Bronchial epithelial cell (primary cell): Measurements from ENCODE around the gene KCNC4. TPM values are rescaled to one million over a fixed set of nuclear protein-coding genes. Genes with fewer than 3 reads are reported as not detected.

Experiments used
- DNase-seq: peaks from one replicate; pipeline ENCODE4 v3.0.0-alpha.2; 2010; ENCODE audit warnings: low read depth
- FAIRE-seq: peaks from 2 replicates; lab custom pipeline; 2011; peaks lifted over from hg19 to GRCh38; lab: Jason Lieb, UNC
- H3K27me3 ChIP-seq: 2 replicates; pipeline ENCODE4 v1.5.1; 2011; ENCODE audit warnings: low read length; ENCODE audit not compliant: control insufficient read depth, insufficient read depth
- H3K36me3 ChIP-seq: 2 replicates; pipeline ENCODE4 v1.5.1; 2011; ENCODE audit warnings: low read length; ENCODE audit not compliant: control insufficient read depth, insufficient read depth
- H3K4me3 ChIP-seq: 2 replicates; pipeline ENCODE4 v1.5.1; 2011; ENCODE audit warnings: mild to moderate bottlenecking, low read depth, low read length, control low read depth
- total RNA-seq: library from RNA; depleted of rRNA; stranded (reverse); fragments of >200 nt; gene quantifications from 2 replicates; pipeline ENCODE4 v1.2.1, GENCODE V29; 2014
- TF ChIP-seq, protein P1 (sequence below): IDR thresholded peaks from 2 replicates; pipeline ENCODE4 v1.5.1; 2011; ENCODE audit warnings: mild to moderate bottlenecking, moderate library complexity, low read length, control low read depth, inconsistent platforms; ENCODE audit not compliant: insufficient read depth, severe bottlenecking

The KCNC4 gene
- total RNA-seq, 1 donor from 2014 or later = 0.53 TPM

DNA sequence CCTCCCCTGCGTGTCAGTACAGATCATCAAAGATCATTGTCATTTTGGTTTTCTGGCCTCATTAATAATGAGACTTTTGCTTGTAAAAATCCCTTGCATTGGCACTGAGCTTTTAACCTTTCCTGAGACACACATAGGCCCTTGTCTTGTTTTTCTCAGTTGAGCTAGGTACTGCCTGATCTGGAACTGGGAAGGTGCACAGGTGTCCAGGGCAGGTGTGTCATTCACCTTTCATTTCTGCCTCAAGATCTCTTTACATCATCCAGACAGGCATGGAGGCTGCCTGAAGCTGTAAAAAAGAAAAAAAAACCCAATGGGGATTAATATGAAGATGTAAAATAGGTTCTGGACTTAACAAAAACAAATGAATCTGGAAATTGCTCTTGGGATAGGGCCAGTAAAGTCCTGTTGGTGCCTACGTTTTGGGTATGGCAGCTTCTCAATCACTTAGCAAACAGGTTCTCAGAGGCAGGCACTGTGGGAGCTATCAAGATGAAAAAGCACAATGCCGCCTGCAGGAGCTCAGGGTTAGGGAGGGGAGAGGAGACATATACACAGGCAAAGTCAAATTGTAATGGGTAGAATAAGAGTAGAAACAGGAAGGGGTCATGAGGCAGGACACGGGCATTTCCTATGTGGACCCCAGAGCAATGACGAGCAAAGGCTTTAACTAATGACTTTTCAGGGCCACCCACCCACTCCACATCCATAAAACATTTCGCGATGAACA lies 1.0 kb upstream of the KCNC4 start:
- no peak for FAIRE-seq
- no peak for DNase-seq

DNA sequence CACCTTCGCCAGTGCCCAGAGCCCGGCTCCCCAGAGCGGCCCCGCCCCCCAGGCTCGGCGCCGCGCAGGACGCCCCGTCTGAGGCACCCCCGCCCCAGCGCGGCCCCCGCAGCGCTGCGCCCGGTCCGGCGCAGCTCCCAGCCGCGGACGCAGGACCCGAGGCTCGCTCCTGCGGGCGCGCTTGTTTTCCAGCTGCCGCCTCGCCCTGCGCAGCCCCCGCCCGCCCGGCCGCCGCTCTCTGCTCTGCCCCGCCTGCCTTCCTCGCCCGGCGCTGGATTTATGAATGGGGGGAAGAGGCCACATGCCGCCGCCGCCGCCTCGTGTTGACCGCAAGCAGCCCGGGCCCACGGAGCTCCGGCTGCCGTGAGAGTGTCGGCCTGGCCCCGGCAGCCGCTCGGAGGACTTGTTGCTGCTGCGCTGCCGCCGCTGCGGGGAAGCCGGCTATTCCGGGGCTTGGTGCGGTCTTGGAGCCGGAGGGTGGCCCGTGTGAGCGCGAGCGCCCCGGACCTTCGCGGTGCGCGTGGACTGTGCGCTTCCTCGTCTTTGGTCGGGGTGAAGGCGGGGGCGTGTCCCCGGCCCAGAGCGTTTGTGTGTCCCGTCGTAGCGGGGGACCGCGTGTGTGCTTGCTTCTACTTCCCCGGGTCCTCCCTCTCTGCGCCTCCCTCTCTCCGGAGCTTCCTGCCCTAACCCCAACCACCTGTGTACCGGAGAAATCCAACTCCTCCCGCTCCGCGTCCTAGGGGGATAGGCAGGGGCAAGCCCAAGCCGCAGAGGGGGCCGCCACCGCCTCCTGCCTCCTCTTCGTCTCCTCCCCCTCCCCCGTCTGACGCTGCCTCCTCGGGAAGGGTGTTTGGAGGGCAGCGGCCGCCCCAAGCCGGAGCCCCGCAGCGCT lies 736 bp downstream of the KCNC4 start:
- TF ChIP-seq, protein P1, sequence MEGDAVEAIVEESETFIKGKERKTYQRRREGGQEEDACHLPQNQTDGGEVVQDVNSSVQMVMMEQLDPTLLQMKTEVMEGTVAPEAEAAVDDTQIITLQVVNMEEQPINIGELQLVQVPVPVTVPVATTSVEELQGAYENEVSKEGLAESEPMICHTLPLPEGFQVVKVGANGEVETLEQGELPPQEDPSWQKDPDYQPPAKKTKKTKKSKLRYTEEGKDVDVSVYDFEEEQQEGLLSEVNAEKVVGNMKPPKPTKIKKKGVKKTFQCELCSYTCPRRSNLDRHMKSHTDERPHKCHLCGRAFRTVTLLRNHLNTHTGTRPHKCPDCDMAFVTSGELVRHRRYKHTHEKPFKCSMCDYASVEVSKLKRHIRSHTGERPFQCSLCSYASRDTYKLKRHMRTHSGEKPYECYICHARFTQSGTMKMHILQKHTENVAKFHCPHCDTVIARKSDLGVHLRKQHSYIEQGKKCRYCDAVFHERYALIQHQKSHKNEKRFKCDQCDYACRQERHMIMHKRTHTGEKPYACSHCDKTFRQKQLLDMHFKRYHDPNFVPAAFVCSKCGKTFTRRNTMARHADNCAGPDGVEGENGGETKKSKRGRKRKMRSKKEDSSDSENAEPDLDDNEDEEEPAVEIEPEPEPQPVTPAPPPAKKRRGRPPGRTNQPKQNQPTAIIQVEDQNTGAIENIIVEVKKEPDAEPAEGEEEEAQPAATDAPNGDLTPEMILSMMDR = no peak
- DNase-seq = no peak
- no peak for FAIRE-seq
- Histone ChIP-seq H3K36me3 (no peaks in the 10 kb centered on the region), H3K27me3 (no peaks in the 10 kb centered on the region), H3K4me3 (peak overlapping the region; percentile 53)

More for the DNA sequence above, 1.0 kb upstream of the KCNC4 start:
- TF ChIP-seq, protein P1 = no peak
- Histone ChIP-seq H3K27me3 (no peaks in the 10 kb centered on the region), H3K36me3 (no peaks in the 10 kb centered on the region), H3K4me3 (peak overlapping the region; percentile 53)

GRCh38 chr1:110211496-110212168 lies 1.5 kb downstream of the KCNC4 start:
- TF ChIP-seq, protein P1 = no peak
- Histone ChIP-seq H3K4me3 (peak overlapping the region; percentile 53), H3K27me3 (no peaks in the 10 kb centered on the region), H3K36me3 (no peaks in the 10 kb centered on the region)
- DNase-seq (no peak), FAIRE-seq (no peak)

- DNase-seq (no peak), FAIRE-seq (no peak)
- H3K4me3 ChIP-seq = peak overlapping the region; percentile 53
- TF ChIP-seq, protein P1 = no peak
- H3K27me3 ChIP-seq = no peaks in the 10 kb centered on the region
- no peaks in the 10 kb centered on the region for H3K36me3 ChIP-seq
These were observed 2.3 kb downstream of the KCNC4 start for GRCh38 chr1:110212169-110213142.

- Histone ChIP-seq H3K4me3 (no peak overlapping the region), H3K36me3 (no peaks in the 10 kb centered on the region), H3K27me3 (no peaks in the 10 kb centered on the region)
- DNase-seq = no peak
- TF ChIP-seq, protein P1 = no peak
- no peak for FAIRE-seq
These were observed 3.0 kb downstream of the KCNC4 start for GRCh38 chr1:110213143-110213540.
